HEK293 (cell line): ENCODE data around the gene ORC1.
"Not testable (repeated sequence)": the region's sequence is repeated elsewhere in the genome, so short reads cannot be mapped to it uniquely, and the experiment has no call there.

Experiments
- CTCF ChIA-PET: fragments of 350-600 bp; formaldehyde crosslinking; extraction: SDS; loops from one replicate; lab custom pipeline; 2021; ENCODE audit warnings: antibody characterized with exemption; lab: Yijun Ruan, JAX
- POLR2A ChIA-PET: fragments of 300-600 bp; formaldehyde crosslinking; extraction: SDS; loops from one replicate; lab custom pipeline; 2020; ENCODE audit warnings: antibody characterized with exemption, inconsistent platforms; lab: Yijun Ruan, JAX
- H3K27ac ChIP-seq: fragments of 200-500 bp; sonication (Bioruptor generic); 2 replicates; pipeline ENCODE4 v1.5.1; 2014; ENCODE audit warnings: low read depth, low read length, control low read depth, inconsistent platforms; ENCODE audit errors: extremely low read depth
- H3K36me3 ChIP-seq, 2 experiments: fragments of 200-500 bp in 1 of 2; sonication (Bioruptor generic) in 1 of 2; 1 replicate in 1 of 2; 2 replicates in 1 of 2; pipeline ENCODE4 v1.5.1; 2014 to 2017; ENCODE audit warnings: inconsistent platforms in 2 of 2, low read length in 2 of 2; ENCODE audit not compliant: control insufficient read depth in 2 of 2, insufficient read depth in 1 of 2
- H3K4me1 ChIP-seq: fragments of 200-500 bp; sonication (Bioruptor generic); 2 replicates; pipeline ENCODE4 v1.5.1; 2014; ENCODE audit warnings: mild to moderate bottlenecking, low read length, inconsistent platforms; ENCODE audit not compliant: control insufficient read depth, insufficient read depth
- H3K4me3 ChIP-seq: 2 replicates; pipeline ENCODE4 v1.5.1; 2011; ENCODE audit warnings: low read depth, mild to moderate bottlenecking, control low read depth, low read length, moderate library complexity
- H3K9me3 ChIP-seq: fragments of 200-500 bp; sonication (Bioruptor generic); 2 replicates; pipeline ENCODE4 v1.5.1; 2014; ENCODE audit warnings: low read depth, low read length, inconsistent platforms; ENCODE audit not compliant: control insufficient read depth, insufficient read depth
- PRDM1 ChIP-seq: fragments of 450-650 bp; formaldehyde crosslinking; IDR thresholded peaks from 2 replicates; pipeline ENCODE4; 2016; ENCODE audit warnings: missing biosample characterization, missing genetic modification characterization
- TCF7L2 ChIP-seq: IDR thresholded peaks from 2 replicates; pipeline ENCODE4 v1.6.1; 2011; ENCODE audit warnings: low read depth, mild to moderate bottlenecking, inconsistent platforms, low read length, moderate library complexity, borderline replicate concordance
- ZBTB17 ChIP-seq: fragments of 450-650 bp; formaldehyde crosslinking; IDR thresholded peaks from 2 replicates; pipeline ENCODE4 v1.5.1; 2016; ENCODE audit warnings: missing biosample characterization, missing genetic modification characterization
- ZBTB48 ChIP-seq: fragments of 450-650 bp; formaldehyde crosslinking; IDR thresholded peaks from 2 replicates; pipeline ENCODE4 v1.5.1; 2016; ENCODE audit warnings: missing biosample characterization, missing genetic modification characterization
- ZBTB8A ChIP-seq: fragments of 450-650 bp; formaldehyde crosslinking; IDR thresholded peaks from 2 replicates; pipeline ENCODE4 v1.5.1; 2016; ENCODE audit warnings: missing biosample characterization, missing genetic modification characterization
- ZFP69B ChIP-seq: fragments of 450-650 bp; formaldehyde crosslinking; IDR thresholded peaks from 2 replicates; pipeline ENCODE4 v1.5.1; 2016; ENCODE audit warnings: missing biosample characterization, missing genetic modification characterization
- ZIC2 ChIP-seq: fragments of 450-650 bp; formaldehyde crosslinking; IDR thresholded peaks from 2 replicates; pipeline ENCODE4 v1.5.1; 2016; ENCODE audit warnings: missing biosample characterization, missing genetic modification characterization
- ZNF174 ChIP-seq: fragments of 450-650 bp; formaldehyde crosslinking; IDR thresholded peaks from 2 replicates; pipeline ENCODE4 v1.5.0; 2017; ENCODE audit warnings: missing biosample characterization, mild to moderate bottlenecking, missing genetic modification characterization
- ZNF311 ChIP-seq: fragments of 450-650 bp; formaldehyde crosslinking; IDR thresholded peaks from 2 replicates; pipeline ENCODE4 v1.5.1; 2017; ENCODE audit warnings: missing biosample characterization, missing genetic modification characterization, borderline replicate concordance
- ZNF394 ChIP-seq: fragments of 450-650 bp; formaldehyde crosslinking; IDR thresholded peaks from 2 replicates; pipeline ENCODE4 v1.5.1; 2016; ENCODE audit warnings: missing biosample characterization, missing genetic modification characterization, mild to moderate bottlenecking, moderate library complexity, borderline replicate concordance
- ZNF423 ChIP-seq: fragments of 450-650 bp; formaldehyde crosslinking; IDR thresholded peaks from 2 replicates; pipeline ENCODE4 v1.5.1; 2016; ENCODE audit warnings: missing biosample characterization, missing genetic modification characterization
- ZNF561 ChIP-seq: fragments of 450-650 bp; IDR thresholded peaks from 2 replicates; pipeline ENCODE4 v1.5.1; 2018; ENCODE audit warnings: missing biosample characterization, missing genetic modification characterization, borderline replicate concordance
- ZNF571 ChIP-seq: fragments of 450-650 bp; formaldehyde crosslinking; IDR thresholded peaks from 2 replicates; pipeline ENCODE4 v1.5.0; 2017; ENCODE audit warnings: missing biosample characterization, missing genetic modification characterization
- ZNF660 ChIP-seq: fragments of 450-650 bp; IDR thresholded peaks from 2 replicates; pipeline ENCODE4 v1.5.1; 2018; ENCODE audit warnings: missing biosample characterization, mild to moderate bottlenecking, missing genetic modification characterization
- ZNF747 ChIP-seq: fragments of 450-650 bp; formaldehyde crosslinking; IDR thresholded peaks from 2 replicates; pipeline ENCODE4 v1.5.1; 2016; ENCODE audit warnings: missing biosample characterization, missing genetic modification characterization
- ZNF843 ChIP-seq: fragments of 450-650 bp; formaldehyde crosslinking; IDR thresholded peaks from 2 replicates; pipeline ENCODE4 v1.5.1; 2016; ENCODE audit warnings: missing biosample characterization, missing genetic modification characterization
- TF ChIP-seq, protein P1 (sequence below): fragments of 450-650 bp; formaldehyde crosslinking; IDR thresholded peaks from 2 replicates; pipeline ENCODE4 v1.5.1; 2016; ENCODE audit warnings: missing biosample characterization, missing genetic modification characterization, borderline replicate concordance
- TF ChIP-seq, protein P2 (sequence below): fragments of 450-650 bp; formaldehyde crosslinking; IDR thresholded peaks from 2 replicates; pipeline ENCODE4 v1.5.1; 2016; ENCODE audit warnings: missing biosample characterization, missing genetic modification characterization
- TF ChIP-seq, protein P3 (sequence below): fragments of 450-650 bp; formaldehyde crosslinking; IDR thresholded peaks from 2 replicates; pipeline ENCODE4 v1.5.1; 2016; ENCODE audit warnings: missing biosample characterization, missing genetic modification characterization
- TF ChIP-seq, protein P4 (sequence below): fragments of 450-650 bp; formaldehyde crosslinking; IDR thresholded peaks from 2 replicates; pipeline ENCODE4 v1.5.1; 2016; ENCODE audit warnings: missing biosample characterization, missing genetic modification characterization
- TF ChIP-seq, protein P5 (sequence below): fragments of 450-650 bp; formaldehyde crosslinking; IDR thresholded peaks from 2 replicates; pipeline ENCODE4 v1.5.1; 2016; ENCODE audit warnings: missing biosample characterization, missing genetic modification characterization

Gene ORC1

DNA sequence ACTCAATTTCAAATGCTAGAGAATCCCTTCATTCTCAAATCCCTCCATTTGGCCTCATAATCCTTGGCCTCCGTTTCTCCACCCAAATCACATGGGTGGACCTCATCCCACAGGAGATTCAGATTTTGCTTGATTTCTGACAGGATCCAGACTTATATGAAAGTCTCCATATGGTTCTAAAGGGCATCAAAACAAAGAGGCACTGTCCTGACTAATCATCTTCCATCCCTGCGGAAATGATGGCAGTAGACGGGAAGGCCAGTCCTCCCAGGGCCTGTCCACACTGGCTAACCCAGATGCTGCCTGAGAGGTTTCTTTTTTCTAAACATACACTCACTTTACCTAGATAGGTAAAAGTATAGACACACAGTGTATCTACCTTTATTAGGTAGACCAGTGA, 18.8 kb downstream of the ORC1 start (continued):
- no peak for TF ChIP-seq ZNF571 (tag by site-specific recombination)
- no peak for TF ChIP-seq ZNF423 (tag by site-specific recombination)
- no peak for TF ChIP-seq ZNF174 (tag by site-specific recombination)
- TF ChIP-seq ZBTB48, result no peak
- TF ChIP-seq ZNF843 (tag by site-specific recombination), result no peak
- TF ChIP-seq, all 188 proteins: peak for 0

- H3K27ac ChIP-seq, H3K4me1 ChIP-seq, H3K9me3 ChIP-seq, H3K4me3 ChIP-seq, CTCF ChIA-PET: not testable (repeated sequence)
- POLR2A ChIA-PET, result interaction anchor here (0.6 kb wide), 1 partner anchor 321 kb away, joined by 3 read pairs; no protein-coding TSS in a partner anchor
- H3K36me3 ChIP-seq, result peaks cover 21 to 30% of the 10 kb centered on the region in 2 experiments
- TF ChIP-seq ZIC2 (tag by site-specific recombination), result 0 out of 2 replicates have a peak, but pooled peaks have one; percentile 25
These were observed 34.4 kb downstream of the ORC1 start for GRCh38 chr1:52369851-52370250.

DNA sequence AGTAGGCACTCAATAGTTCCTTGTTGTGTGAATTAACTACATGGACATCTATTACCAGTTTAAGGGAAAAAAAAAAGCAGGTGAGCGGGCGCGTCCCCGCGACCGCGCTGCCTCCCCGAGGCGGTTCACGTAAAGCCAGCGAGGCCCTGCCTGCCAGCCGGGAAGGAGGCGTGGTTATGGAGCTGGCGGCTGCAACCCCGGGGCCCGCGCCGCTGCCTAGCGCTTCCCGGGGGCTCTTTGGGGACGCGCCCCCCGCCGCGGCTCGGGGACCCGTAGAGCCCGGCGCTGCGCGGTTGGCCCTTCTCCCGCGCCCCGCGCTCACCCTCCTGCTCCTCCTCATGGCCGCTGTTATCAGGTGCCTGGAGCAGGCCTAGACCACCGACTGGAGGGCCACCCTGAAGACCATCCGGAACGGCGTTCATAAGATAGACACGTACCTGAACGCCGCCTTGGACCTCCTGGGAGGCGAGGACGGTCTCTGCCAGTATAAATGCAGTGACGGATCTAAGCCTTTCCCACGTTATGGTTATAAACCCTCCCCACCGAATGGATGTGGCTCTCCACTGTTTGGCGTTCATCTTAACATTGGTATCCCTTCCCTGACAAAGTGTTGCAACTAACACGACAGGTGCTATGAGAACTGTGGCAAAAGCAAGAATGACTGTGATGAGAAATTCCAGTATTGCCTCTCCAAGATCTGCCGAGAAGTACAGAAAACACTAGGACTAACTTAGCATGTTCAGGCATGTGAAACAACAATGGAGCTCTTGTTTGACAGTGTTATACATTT, 35.6 kb downstream of the ORC1 start:
- Histone ChIP-seq H3K4me3 (peak overlapping the region; percentile 41), H3K27ac (peak overlapping the region; percentile 58; the same call in 1 of the 2 replicates), H3K4me1 (peaks cover 7% of the 10 kb centered on the region; the same call in 1 of the 2 replicates), H3K36me3 (peaks cover 18 to 28% of the 10 kb centered on the region in 2 experiments), H3K9me3 (no peaks in the 10 kb centered on the region)
- POLR2A ChIA-PET, result interaction anchor here (0.8 to 3.1 kb wide), 4 partner anchors 35 to 554 kb away, joined by 3 to 11 read pairs (median 6); partner anchors contain the start of genes BTF3L4, ECHDC2, ORC1 and PRPF38A
- CTCF ChIA-PET, result interaction anchor here (0.6 to 1.0 kb wide), 8 partner anchors 19 to 332 kb away, joined by 3 to 6 read pairs (median 3); no protein-coding TSS in a partner anchor
- TF ChIP-seq, protein P1, sequence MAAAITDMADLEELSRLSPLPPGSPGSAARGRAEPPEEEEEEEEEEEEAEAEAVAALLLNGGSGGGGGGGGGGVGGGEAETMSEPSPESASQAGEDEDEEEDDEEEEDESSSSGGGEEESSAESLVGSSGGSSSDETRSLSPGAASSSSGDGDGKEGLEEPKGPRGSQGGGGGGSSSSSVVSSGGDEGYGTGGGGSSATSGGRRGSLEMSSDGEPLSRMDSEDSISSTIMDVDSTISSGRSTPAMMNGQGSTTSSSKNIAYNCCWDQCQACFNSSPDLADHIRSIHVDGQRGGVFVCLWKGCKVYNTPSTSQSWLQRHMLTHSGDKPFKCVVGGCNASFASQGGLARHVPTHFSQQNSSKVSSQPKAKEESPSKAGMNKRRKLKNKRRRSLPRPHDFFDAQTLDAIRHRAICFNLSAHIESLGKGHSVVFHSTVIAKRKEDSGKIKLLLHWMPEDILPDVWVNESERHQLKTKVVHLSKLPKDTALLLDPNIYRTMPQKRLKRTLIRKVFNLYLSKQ (tag by site-specific recombination), result no peak
- TF ChIP-seq PRDM1 (tag by site-specific recombination) (no peak), ZIC2 (tag by site-specific recombination) (peak; percentile 71), ZNF747 (tag by site-specific recombination) (no peak), ZNF311 (tag by site-specific recombination) (no peak), TCF7L2 (no peak), ZBTB17 (tag by site-specific recombination) (peak; percentile 73), ZNF561 (tag by site-specific recombination) (0 out of 2 replicates have a peak, but pooled peaks have one; percentile 70), ZNF660 (tag by site-specific recombination) (0 out of 2 replicates have a peak, but pooled peaks have one; percentile 41), ZFP69B (tag by site-specific recombination) (peak; percentile 26; the same call in 1 of the 2 replicates), ZBTB8A (tag by site-specific recombination) (peak; percentile 70), ZNF394 (tag by site-specific recombination) (no peak)
- TF ChIP-seq, protein P2, sequence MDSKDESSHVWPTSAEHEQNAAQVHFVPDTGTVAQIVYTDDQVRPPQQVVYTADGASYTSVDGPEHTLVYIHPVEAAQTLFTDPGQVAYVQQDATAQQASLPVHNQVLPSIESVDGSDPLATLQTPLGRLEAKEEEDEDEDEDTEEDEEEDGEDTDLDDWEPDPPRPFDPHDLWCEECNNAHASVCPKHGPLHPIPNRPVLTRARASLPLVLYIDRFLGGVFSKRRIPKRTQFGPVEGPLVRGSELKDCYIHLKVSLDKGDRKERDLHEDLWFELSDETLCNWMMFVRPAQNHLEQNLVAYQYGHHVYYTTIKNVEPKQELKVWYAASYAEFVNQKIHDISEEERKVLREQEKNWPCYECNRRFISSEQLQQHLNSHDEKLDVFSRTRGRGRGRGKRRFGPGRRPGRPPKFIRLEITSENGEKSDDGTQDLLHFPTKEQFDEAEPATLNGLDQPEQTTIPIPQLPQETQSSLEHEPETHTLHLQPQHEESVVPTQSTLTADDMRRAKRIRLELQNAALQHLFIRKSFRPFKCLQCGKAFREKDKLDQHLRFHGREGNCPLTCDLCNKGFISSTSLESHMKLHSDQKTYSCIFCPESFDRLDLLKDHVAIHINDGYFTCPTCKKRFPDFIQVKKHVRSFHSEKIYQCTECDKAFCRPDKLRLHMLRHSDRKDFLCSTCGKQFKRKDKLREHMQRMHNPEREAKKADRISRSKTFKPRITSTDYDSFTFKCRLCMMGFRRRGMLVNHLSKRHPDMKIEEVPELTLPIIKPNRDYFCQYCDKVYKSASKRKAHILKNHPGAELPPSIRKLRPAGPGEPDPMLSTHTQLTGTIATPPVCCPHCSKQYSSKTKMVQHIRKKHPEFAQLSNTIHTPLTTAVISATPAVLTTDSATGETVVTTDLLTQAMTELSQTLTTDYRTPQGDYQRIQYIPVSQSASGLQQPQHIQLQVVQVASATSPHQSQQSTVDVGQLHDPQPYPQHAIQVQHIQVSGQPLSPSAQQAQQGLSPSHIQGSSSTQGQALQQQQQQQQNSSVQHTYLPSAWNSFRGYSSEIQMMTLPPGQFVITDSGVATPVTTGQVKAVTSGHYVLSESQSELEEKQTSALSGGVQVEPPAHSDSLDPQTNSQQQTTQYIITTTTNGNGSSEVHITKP (tag by site-specific recombination), result peak; percentile 90
- TF ChIP-seq, protein P3, sequence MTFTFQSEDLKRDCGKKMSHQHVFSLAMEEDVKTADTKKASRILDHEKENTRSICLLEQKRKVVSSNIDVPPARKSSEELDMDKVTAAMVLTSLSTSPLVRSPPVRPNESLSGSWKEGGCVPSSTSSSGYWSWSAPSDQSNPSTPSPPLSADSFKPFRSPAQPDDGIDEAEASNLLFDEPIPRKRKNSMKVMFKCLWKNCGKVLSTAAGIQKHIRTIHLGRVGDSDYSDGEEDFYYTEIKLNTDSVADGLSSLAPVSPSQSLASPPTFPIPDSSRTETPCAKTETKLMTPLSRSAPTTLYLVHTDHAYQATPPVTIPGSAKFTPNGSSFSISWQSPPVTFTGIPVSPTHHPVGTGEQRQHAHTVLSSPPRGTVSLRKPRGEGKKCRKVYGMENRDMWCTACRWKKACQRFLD (tag by site-specific recombination), result no peak
- TF ChIP-seq, protein P4, sequence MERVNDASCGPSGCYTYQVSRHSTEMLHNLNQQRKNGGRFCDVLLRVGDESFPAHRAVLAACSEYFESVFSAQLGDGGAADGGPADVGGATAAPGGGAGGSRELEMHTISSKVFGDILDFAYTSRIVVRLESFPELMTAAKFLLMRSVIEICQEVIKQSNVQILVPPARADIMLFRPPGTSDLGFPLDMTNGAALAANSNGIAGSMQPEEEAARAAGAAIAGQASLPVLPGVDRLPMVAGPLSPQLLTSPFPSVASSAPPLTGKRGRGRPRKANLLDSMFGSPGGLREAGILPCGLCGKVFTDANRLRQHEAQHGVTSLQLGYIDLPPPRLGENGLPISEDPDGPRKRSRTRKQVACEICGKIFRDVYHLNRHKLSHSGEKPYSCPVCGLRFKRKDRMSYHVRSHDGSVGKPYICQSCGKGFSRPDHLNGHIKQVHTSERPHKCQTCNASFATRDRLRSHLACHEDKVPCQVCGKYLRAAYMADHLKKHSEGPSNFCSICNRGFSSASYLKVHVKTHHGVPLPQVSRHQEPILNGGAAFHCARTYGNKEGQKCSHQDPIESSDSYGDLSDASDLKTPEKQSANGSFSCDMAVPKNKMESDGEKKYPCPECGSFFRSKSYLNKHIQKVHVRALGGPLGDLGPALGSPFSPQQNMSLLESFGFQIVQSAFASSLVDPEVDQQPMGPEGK (tag by site-specific recombination), result peak; percentile 81
- TF ChIP-seq, protein P5, sequence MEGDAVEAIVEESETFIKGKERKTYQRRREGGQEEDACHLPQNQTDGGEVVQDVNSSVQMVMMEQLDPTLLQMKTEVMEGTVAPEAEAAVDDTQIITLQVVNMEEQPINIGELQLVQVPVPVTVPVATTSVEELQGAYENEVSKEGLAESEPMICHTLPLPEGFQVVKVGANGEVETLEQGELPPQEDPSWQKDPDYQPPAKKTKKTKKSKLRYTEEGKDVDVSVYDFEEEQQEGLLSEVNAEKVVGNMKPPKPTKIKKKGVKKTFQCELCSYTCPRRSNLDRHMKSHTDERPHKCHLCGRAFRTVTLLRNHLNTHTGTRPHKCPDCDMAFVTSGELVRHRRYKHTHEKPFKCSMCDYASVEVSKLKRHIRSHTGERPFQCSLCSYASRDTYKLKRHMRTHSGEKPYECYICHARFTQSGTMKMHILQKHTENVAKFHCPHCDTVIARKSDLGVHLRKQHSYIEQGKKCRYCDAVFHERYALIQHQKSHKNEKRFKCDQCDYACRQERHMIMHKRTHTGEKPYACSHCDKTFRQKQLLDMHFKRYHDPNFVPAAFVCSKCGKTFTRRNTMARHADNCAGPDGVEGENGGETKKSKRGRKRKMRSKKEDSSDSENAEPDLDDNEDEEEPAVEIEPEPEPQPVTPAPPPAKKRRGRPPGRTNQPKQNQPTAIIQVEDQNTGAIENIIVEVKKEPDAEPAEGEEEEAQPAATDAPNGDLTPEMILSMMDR (tag by site-specific recombination), result 0 out of 2 replicates have a peak, but pooled peaks have one; percentile 30
